ENCODE results near the gene PRRX2. TPM values are rescaled to one million over a fixed set of nuclear protein-coding genes. Genes with fewer than 3 reads are reported as not detected.

PRRX2 gene
- total and polyA plus RNA-seq, 9 of the 15 experiments (the other 6 are each of a cell fraction or from before 2014, with no cell fraction given): 0.21 TPM; not detected in 8

DNA sequence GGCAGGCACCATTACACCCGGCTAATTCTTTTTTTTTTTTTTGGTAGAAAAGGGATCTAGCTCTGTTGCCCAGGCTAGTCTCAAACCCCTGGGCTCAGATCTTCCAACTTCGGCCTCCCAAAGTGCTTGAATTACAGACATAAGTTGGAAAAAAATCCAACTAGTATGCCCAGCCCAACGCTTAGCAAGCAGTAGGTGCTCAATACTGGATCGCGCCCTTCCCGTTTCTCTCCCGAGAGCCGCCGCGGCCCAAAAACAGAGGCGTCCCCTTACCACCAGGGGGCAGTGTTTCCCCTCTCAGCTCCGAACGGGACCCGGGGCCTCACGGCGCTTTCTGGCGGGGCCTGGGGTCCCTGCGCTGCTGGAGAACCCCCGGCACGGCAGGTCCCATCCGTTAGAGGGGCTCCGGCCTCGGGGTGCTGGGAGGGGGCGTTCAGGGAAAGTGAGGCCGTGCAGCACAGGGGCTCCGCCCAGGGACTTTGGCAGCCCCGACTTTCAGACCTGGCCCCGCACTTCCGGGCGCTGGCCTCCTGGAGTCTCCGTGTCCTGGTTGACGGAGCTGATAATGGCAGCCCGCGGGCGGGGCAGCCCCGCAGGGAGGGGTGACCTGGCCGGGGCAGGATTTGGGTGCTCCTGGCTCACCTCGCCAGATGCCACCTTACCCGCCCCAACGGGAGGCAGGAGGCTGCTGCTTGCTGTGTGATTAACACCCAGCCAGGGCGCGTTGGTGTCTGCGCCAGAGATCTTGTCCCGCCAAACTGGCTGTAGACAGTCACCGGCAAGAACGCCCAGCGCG, 72.2 kb downstream of the PRRX2 start (continued):
- no peak for TF ChIP-seq MEF2A (IDR thresholded peaks at IDR 0.05; ENCODE audit: control insufficient read depth, low read depth, low read length)
- no peak for TF ChIP-seq MITF (IDR thresholded peaks at IDR 0.05)
- TF ChIP-seq ZNF518B (CRISPR knock-in tag; IDR thresholded peaks at IDR 0.05): no peak
- no peak for TF ChIP-seq HOXB6 (CRISPR knock-in tag; IDR thresholded peaks at IDR 0.05; ENCODE audit: borderline replicate concordance)
- TF ChIP-seq RNF2 (IDR thresholded peaks at IDR 0.05): no peak
- TF ChIP-seq CBX3 (IDR thresholded peaks at IDR 0.05; ENCODE audit: borderline replicate concordance in 1 of 2, low read length in 2 of 2): peak in 1 of 2 experiments; percentile 12; a peak in 1 of 3 replicates
- TF ChIP-seq ZNF316 (IDR thresholded peaks at IDR 0.05): no peak
- TF ChIP-seq PHB (CRISPR knock-in tag; IDR thresholded peaks at IDR 0.05): peak; percentile 25; the same call in 1 of the 2 replicates
- TF ChIP-seq C11orf30 (IDR thresholded peaks at IDR 0.05; ENCODE audit: low read depth): no peak
- 0 out of 2 replicates have a peak, but pooled peaks have one; percentile 75 for TF ChIP-seq RHOXF2B (CRISPR knock-in tag; conservative IDR thresholded peaks at IDR 0.05)
- TF ChIP-seq, protein P1, sequence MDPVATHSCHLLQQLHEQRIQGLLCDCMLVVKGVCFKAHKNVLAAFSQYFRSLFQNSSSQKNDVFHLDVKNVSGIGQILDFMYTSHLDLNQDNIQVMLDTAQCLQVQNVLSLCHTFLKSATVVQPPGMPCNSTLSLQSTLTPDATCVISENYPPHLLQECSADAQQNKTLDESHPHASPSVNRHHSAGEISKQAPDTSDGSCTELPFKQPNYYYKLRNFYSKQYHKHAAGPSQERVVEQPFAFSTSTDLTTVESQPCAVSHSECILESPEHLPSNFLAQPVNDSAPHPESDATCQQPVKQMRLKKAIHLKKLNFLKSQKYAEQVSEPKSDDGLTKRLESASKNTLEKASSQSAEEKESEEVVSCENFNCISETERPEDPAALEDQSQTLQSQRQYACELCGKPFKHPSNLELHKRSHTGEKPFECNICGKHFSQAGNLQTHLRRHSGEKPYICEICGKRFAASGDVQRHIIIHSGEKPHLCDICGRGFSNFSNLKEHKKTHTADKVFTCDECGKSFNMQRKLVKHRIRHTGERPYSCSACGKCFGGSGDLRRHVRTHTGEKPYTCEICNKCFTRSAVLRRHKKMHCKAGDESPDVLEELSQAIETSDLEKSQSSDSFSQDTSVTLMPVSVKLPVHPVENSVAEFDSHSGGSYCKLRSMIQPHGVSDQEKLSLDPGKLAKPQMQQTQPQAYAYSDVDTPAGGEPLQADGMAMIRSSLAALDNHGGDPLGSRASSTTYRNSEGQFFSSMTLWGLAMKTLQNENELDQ (CRISPR knock-in tag; IDR thresholded peaks at IDR 0.05; ENCODE audit: borderline replicate concordance): no peak
- no peak for TF ChIP-seq HDAC3 (IDR thresholded peaks at IDR 0.05; ENCODE audit: borderline replicate concordance, partially characterized antibody)
- no peak for TF ChIP-seq NR2F6 (CRISPR knock-in tag; IDR thresholded peaks at IDR 0.05)
- 0 out of 2 replicates have a peak, but pooled peaks have one; percentile 35 for TF ChIP-seq SMAD3 (CRISPR knock-in tag; conservative IDR thresholded peaks at IDR 0.05)
- TF ChIP-seq ZNF583 (CRISPR knock-in tag; IDR thresholded peaks at IDR 0.05): no peak
- no peak for TF ChIP-seq ZNF766 (CRISPR knock-in tag; conservative IDR thresholded peaks at IDR 0.05)
- no peak for TF ChIP-seq TEAD2 (tag; IDR thresholded peaks at IDR 0.05)
- TF ChIP-seq BDP1 (IDR thresholded peaks at IDR 0.05; ENCODE audit: insufficient read depth, insufficient read length): no peak
- peak in 1 of 2 experiments; percentile 73; a peak in 2 of 4 replicates for TF ChIP-seq TEAD1 (CRISPR knock-in tag; IDR thresholded peaks at IDR 0.05)
- TF ChIP-seq ELF2 (CRISPR knock-in tag; IDR thresholded peaks at IDR 0.05): peak; percentile 87
- TF ChIP-seq ZFP36 (IDR thresholded peaks at IDR 0.05; ENCODE audit: low read depth, low read length, partially characterized antibody): peak; percentile 44
- no peak for TF ChIP-seq ZNF431 (CRISPR knock-in tag; IDR thresholded peaks at IDR 0.05)

Data from K562 (cell line).